H1 (cell line): ENCODE data around the gene CD4. TPM values are rescaled to one million over a fixed set of nuclear protein-coding genes. Genes with fewer than 3 reads are reported as not detected.

ENCODE experiments used
- CTCF ChIA-PET: fragments of 300-600 bp; sonication (Branson Sonifier 250); formaldehyde crosslinking; loops from one replicate; lab custom pipeline; 2021; ENCODE audit not compliant: partially characterized antibody; lab: Charles Lee
- POLR2A ChIA-PET: fragments of 300-600 bp; sonication (Branson Sonifier 250); formaldehyde crosslinking; loops from one replicate; lab custom pipeline; 2021; ENCODE audit warnings: inconsistent platforms; ENCODE audit not compliant: partially characterized antibody; lab: Charles Lee
- DNase-seq, 2 experiments: peaks; one replicate each; pipeline versions ENCODE4 v3.0.0 to v3.0.0-alpha.2; 2010 to 2022; ENCODE audit warnings: low spot score in 2 of 2, low read depth in 1 of 2, mixed read lengths in 1 of 2
- FAIRE-seq: peaks from 2 replicates; lab custom pipeline; 2011; peaks lifted over from hg19 to GRCh38; lab: Jason Lieb, UNC
- H2AFZ ChIP-seq: 2 replicates; pipeline ENCODE4 v1.8.1; 2012; ENCODE audit warnings: low read length, inconsistent platforms
- H2AK5ac ChIP-seq: 2 replicates; pipeline ENCODE4 v1.6.1; 2013; ENCODE audit warnings: low read depth, low read length
- H2BK120ac ChIP-seq: replicated peaks from 2 replicates; pipeline ENCODE3; 2013; ENCODE audit warnings: low read depth, low read length, inconsistent platforms
- H2BK12ac ChIP-seq: 2 replicates; pipeline ENCODE4 v1.6.1; 2013; ENCODE audit warnings: low read depth, low read length
- H2BK15ac ChIP-seq: 2 replicates; pipeline ENCODE4 v1.6.1; 2013; ENCODE audit warnings: low read length
- H2BK20ac ChIP-seq: 2 replicates; pipeline ENCODE4 v1.6.1; 2013; ENCODE audit warnings: low read length
- H2BK5ac ChIP-seq: 2 replicates; pipeline ENCODE4 v1.6.1; 2013; ENCODE audit warnings: low read depth, low read length
- H3K14ac ChIP-seq: 2 replicates; pipeline ENCODE4 v1.6.1; 2013; ENCODE audit warnings: inconsistent platforms; ENCODE audit not compliant: insufficient read length
- H3K18ac ChIP-seq: 2 replicates; pipeline ENCODE4 v1.6.1; 2013; ENCODE audit warnings: low read length; ENCODE audit errors: extremely low read depth
- H3K23ac ChIP-seq: 2 replicates; pipeline ENCODE4 v1.6.1; 2013; ENCODE audit warnings: inconsistent platforms; ENCODE audit not compliant: insufficient read length
- H3K23me2 ChIP-seq: 2 replicates; pipeline ENCODE4 v1.6.1; 2013; ENCODE audit warnings: low read depth, low read length
- H3K27ac ChIP-seq: 2 replicates; pipeline ENCODE4 v1.6.1; 2011; ENCODE audit warnings: low read depth, low read length, inconsistent platforms
- H3K27me3 ChIP-seq, 4 experiments: replicated peaks in 1 of 4; 1 replicate in 1 of 4; 2 replicates in 3 of 4; pipeline versions ENCODE4 v1.6.1 to v1.8.1; 2011 to 2013; ENCODE audit warnings: low read length in 3 of 4, mild to moderate bottlenecking in 3 of 4, inconsistent platforms in 2 of 4, mixed read lengths in 2 of 4, moderate library complexity in 1 of 4; ENCODE audit not compliant: control insufficient read depth in 3 of 4, insufficient read depth in 3 of 4; ENCODE audit errors: extremely low read depth in 1 of 4
- H3K36me3 ChIP-seq, 4 experiments: 2 replicates each; pipeline versions ENCODE4 v1.6.1 to v1.8.1; 2011 to 2013; ENCODE audit warnings: mild to moderate bottlenecking in 4 of 4, low read length in 3 of 4, moderate library complexity in 2 of 4, control low read depth in 1 of 4, inconsistent platforms in 1 of 4; ENCODE audit not compliant: insufficient read depth in 4 of 4, control insufficient read depth in 2 of 4
- H3K4ac ChIP-seq: replicated peaks from 2 replicates; pipeline ENCODE3; 2013; ENCODE audit warnings: low read length, low read depth, mixed read lengths, inconsistent platforms; ENCODE audit not compliant: insufficient read length
- H3K4me1 ChIP-seq, 4 experiments: replicated peaks in 1 of 4; 1 replicate in 1 of 4; 2 replicates in 3 of 4; pipeline versions ENCODE4 v1.6.1 to v1.8.1; 2011 to 2013; ENCODE audit warnings: low read length in 3 of 4, inconsistent platforms in 2 of 4, mixed read lengths in 1 of 4; ENCODE audit not compliant: insufficient read depth in 4 of 4, control insufficient read depth in 3 of 4
- H3K4me2 ChIP-seq, 2 experiments: 2 replicates each; pipeline versions ENCODE4 v1.6.1 to v1.8.1; 2011 to 2013; ENCODE audit warnings: low read depth in 2 of 2, low read length in 2 of 2, control low read depth in 1 of 2, inconsistent platforms in 1 of 2, mild to moderate bottlenecking in 1 of 2; ENCODE audit not compliant: insufficient read depth in 1 of 2
- H3K4me3 ChIP-seq, 4 experiments: fragments of 200-600, 300-600 bp in 1 of 4; sonication (generic), shearing (Covaris generic), sonication (Bioruptor Twin) in 1 of 4; 2 replicates each; pipeline versions ENCODE4 v1.5.1 to v1.8.1; 2011 to 2016; ENCODE audit warnings: low read length in 4 of 4, low read depth in 3 of 4, control low read depth in 2 of 4, inconsistent platforms in 2 of 4, mild to moderate bottlenecking in 2 of 4, mixed read lengths in 1 of 4, moderate library complexity in 1 of 4; ENCODE audit not compliant: insufficient read depth in 2 of 4; ENCODE audit errors: extremely low read depth in 1 of 4
- H3K56ac ChIP-seq: replicated peaks from 2 replicates; pipeline ENCODE3; 2013; ENCODE audit warnings: low read depth, mild to moderate bottlenecking, mixed read lengths, low read length, inconsistent platforms; ENCODE audit not compliant: insufficient read length
- H3K79me1 ChIP-seq: 2 replicates; pipeline ENCODE4 v1.6.1; 2013; ENCODE audit warnings: low read depth, low read length, control low read depth
- H3K79me2 ChIP-seq, 2 experiments: 2 replicates each; pipeline versions ENCODE4 v1.6.1 to v1.8.1; 2012 to 2013; ENCODE audit warnings: low read length in 2 of 2, mild to moderate bottlenecking in 2 of 2, inconsistent platforms in 1 of 2; ENCODE audit not compliant: insufficient read depth in 2 of 2, control insufficient read depth in 1 of 2
- H3K9ac ChIP-seq, 4 experiments: replicated peaks in 1 of 4; 1 replicate in 1 of 4; 2 replicates in 3 of 4; pipeline versions ENCODE4 v1.6.1 to v1.8.1; 2011 to 2013; ENCODE audit warnings: low read depth in 3 of 4, low read length in 3 of 4, control low read depth in 2 of 4, mild to moderate bottlenecking in 2 of 4, moderate library complexity in 2 of 4, inconsistent platforms in 1 of 4; ENCODE audit errors: extremely low read depth in 1 of 4
- H3K9me3 ChIP-seq, 2 experiments: 2 replicates each; pipeline versions ENCODE4 v1.6.1 to v1.8.1; 2012 to 2013; ENCODE audit warnings: mild to moderate bottlenecking in 2 of 2, moderate library complexity in 2 of 2, control low read depth in 1 of 2, inconsistent platforms in 1 of 2, low read depth in 1 of 2, low read length in 1 of 2, mixed read lengths in 1 of 2; ENCODE audit not compliant: insufficient read depth in 2 of 2
- H4K20me1 ChIP-seq, 2 experiments: replicated peaks in 1 of 2; 2 replicates each; pipeline versions ENCODE3 to v1.8.1; 2011 to 2013; ENCODE audit warnings: inconsistent platforms in 2 of 2, low read length in 2 of 2, mild to moderate bottlenecking in 1 of 2; ENCODE audit not compliant: insufficient read depth in 2 of 2, control insufficient read depth in 1 of 2
- H4K5ac ChIP-seq: 2 replicates; pipeline ENCODE4 v1.6.1; 2013; ENCODE audit warnings: low read length, low read depth, mixed read lengths, inconsistent platforms; ENCODE audit not compliant: insufficient read length
- H4K8ac ChIP-seq: 2 replicates; pipeline ENCODE4 v1.8.0; 2013; ENCODE audit warnings: mild to moderate bottlenecking, moderate library complexity, low read length, inconsistent platforms; ENCODE audit not compliant: insufficient read depth; ENCODE audit errors: extremely low read depth
- H4K91ac ChIP-seq: replicated peaks from 2 replicates; pipeline ENCODE3; 2013; ENCODE audit warnings: low read length, mixed read lengths, inconsistent platforms; ENCODE audit not compliant: insufficient read length
- CREB1 ChIP-seq: IDR thresholded peaks from 2 replicates; pipeline ENCODE4 v1.6.1; 2012; ENCODE audit warnings: inconsistent platforms
- RAD21 ChIP-seq, 2 experiments: IDR thresholded peaks in 1 of 2; conservative IDR thresholded peaks in 1 of 2; 2 replicates each; pipeline ENCODE4 v1.6.1; 2011; ENCODE audit warnings: low read depth in 2 of 2, low read length in 2 of 2, improper control_type of control experiment in 1 of 2, inconsistent platforms in 1 of 2, mild to moderate bottlenecking in 1 of 2, moderate library complexity in 1 of 2
- WGBS, 2 experiments: shearing (Covaris generic) in 1 of 2; methylation state at CpG; one replicate each; pipeline versions ENCODE4 v1.1.6 to v1.1.7; 2013 to 2015; ENCODE audit warnings: low lambda C conversion rate in 2 of 2, mixed read lengths in 2 of 2, inconsistent platforms in 1 of 2, low coverage in 1 of 2, missing lambda C conversion rate in 1 of 2; ENCODE audit not compliant: insufficient replicate concordance in 2 of 2, insufficient coverage in 1 of 2, insufficient read length in 1 of 2; ENCODE audit errors: extremely low coverage in 1 of 2, missing lambda C conversion rate in 1 of 2; 5-methylcytosine and 5-hydroxymethylcytosine counted together
- polyA plus RNA-seq, 7 experiments: library from polyadenylated mRNA; depleted of rRNA in 3 of 7; stranded (reverse) in 5 of 7; unstranded in 2 of 7; fragments of >200 nt in 5 of 7; fragments of 200-250 nt in 2 of 7; gene quantifications; 1 replicate in 5 of 7; 2 replicates in 1 of 7; 4 replicates in 1 of 7; pipeline versions ENCODE4 v1.2.1 to v1.2.3, GENCODE V29; 2011 to 2013; ENCODE audit warnings: missing spikeins in 2 of 7, mixed read lengths in 2 of 7
- total RNA-seq: library from RNA; stranded (reverse); fragmentation: NEBNext Ultra II Directional; extraction: Animal tissue kit (Norgen Biotek cat#: 25700); gene quantifications from 2 replicates; pipeline ENCODE4 v1.2.1, GENCODE V29; 2021

CD4 gene
- total and polyA plus RNA-seq, 2 of the 8 experiments (the other 6 are each of a cell fraction or from before 2014, with no cell fraction given): 3.4 to 5.1 TPM

GRCh38 chr12:6757028-6757690 lies 32.2 kb upstream of the CD4 start:
- H3K79me2 ChIP-seq: peaks cover 0 to 4% of the 10 kb centered on the region in 2 experiments; a peak in 2 of 4 replicates
- H2BK20ac ChIP-seq: no peak overlapping the region
- H4K91ac ChIP-seq: no peak overlapping the region
- no peaks in the 10 kb centered on the region for H3K27me3 ChIP-seq
- H3K36me3 ChIP-seq: no peaks in the 10 kb centered on the region
- H3K56ac ChIP-seq: no peak overlapping the region
- H3K4ac ChIP-seq: no peak overlapping the region
- H4K20me1 ChIP-seq: peaks cover 0 to 2% of the 10 kb centered on the region in 2 experiments
- FAIRE-seq (no peak), DNase-seq (no peak)
- WGBS, 2 experiments: 88% methylated on average over 8 of the region's 8 CpGs; no CpG with 5 or more reads in 1 of the 2 experiments
- H3K4me3 ChIP-seq: no peak overlapping the region
- no peak overlapping the region for H2BK120ac ChIP-seq
- H3K9me3 ChIP-seq: no peaks in the 10 kb centered on the region
- H2AK5ac ChIP-seq: no peak overlapping the region
- H2BK15ac ChIP-seq: no peak overlapping the region
- peaks cover 0 to 6% (median 2%) of the 10 kb centered on the region in 4 experiments; a peak in 6 of 7 replicates for H3K4me1 ChIP-seq
- H4K5ac ChIP-seq: no peak overlapping the region
- H3K18ac ChIP-seq: no peak overlapping the region
- H3K27ac ChIP-seq: no peak overlapping the region
- ChIA-PET POLR2A (interaction anchor here (1.3 to 7.0 kb wide), 4 partner anchors 9 to 67 kb away, joined by 3 to 151 read pairs (median 42); partner anchors contain the start of genes GPR162, LAG3 and PTMS), CTCF (interaction anchor here (0.6 to 16.3 kb wide), 5 partner anchors 18 to 70 kb away, joined by 3 to 427 read pairs (median 20); partner anchors contain the start of genes GPR162, LAG3, P3H3 and PTMS)
- no peak overlapping the region for H3K4me2 ChIP-seq
- no peak overlapping the region for H2AFZ ChIP-seq
- H3K23me2 ChIP-seq: peaks cover 7% of the 10 kb centered on the region
- no peak overlapping the region for H2BK12ac ChIP-seq
- H3K23ac ChIP-seq: no peak overlapping the region
- no peak overlapping the region for H3K9ac ChIP-seq
- TF ChIP-seq CREB1: no peak
- no peak for TF ChIP-seq RAD21 (IDR thresholded peaks at IDR 0.05 in 1 of 2, conservative IDR thresholded peaks at IDR 0.05 in 1 of 2; ENCODE audit: low read depth in 2 of 2, low read length in 2 of 2)
- peaks cover 2% of the 10 kb centered on the region; the same call in 1 of the 2 replicates for H3K79me1 ChIP-seq
- no peak overlapping the region for H4K8ac ChIP-seq
- no peak overlapping the region for H3K14ac ChIP-seq
- no peak overlapping the region for H2BK5ac ChIP-seq
